ENCODE results near the gene TMEM63B.
"Not testable (repeated sequence)": the region's sequence is repeated elsewhere in the genome, so short reads cannot be mapped to it uniquely, and the experiment has no call there.

TMEM63B gene

DNA sequence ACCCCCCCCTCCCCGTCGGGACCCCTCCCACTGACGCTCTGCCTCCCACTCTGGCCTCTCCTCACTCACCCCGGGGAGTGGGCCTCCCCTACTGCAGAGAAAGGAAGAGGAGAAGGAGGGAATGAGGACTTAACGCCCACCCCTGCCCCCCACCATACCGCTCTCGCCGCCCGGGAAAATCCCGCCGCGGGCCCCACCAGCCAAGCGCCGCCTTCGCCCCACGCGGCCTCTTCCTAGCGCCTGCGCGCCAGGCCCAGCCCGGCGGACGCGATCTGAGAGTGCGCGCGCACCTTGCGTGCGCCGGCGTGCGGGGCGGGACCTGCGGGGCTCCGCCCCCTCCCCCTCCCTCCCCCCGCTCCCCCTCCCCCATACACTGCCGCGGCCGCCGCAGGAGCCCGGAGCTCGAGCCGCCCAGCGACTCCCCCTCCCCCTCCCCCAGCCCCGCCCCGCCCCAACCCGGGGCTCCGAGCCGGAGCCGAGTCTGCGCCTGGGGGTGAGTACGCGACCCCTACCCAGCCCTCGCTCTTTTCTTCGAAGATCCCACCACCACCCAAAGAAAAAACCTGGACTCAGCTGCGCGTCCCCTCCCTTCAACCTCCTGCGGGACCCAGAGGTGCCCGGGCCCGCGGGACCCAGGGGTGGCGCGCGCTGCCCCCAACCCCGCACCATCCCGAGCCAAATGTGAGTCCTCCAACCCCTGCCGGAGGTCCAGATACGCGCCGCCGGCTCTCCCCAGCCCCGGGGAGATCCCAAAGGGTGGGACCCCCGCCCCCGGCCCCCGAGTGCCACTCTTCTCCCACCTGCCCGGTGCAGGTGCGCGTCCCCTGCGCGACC, at the start of gene TMEM63B, which contains the start of gene MRPL14:
Gene TMEM63B, plus strand, starts transcription at position 369 of the 834 bp plus-strand sequence. CDS start 7,031 bp downstream, outside the sequence.
Gene MRPL14, minus strand, starts transcription at position 267 of the 834 bp plus-strand sequence. CDS start 10,841 bp downstream, outside the sequence.
- peak; percentile 92 for DNase-seq

DNA sequence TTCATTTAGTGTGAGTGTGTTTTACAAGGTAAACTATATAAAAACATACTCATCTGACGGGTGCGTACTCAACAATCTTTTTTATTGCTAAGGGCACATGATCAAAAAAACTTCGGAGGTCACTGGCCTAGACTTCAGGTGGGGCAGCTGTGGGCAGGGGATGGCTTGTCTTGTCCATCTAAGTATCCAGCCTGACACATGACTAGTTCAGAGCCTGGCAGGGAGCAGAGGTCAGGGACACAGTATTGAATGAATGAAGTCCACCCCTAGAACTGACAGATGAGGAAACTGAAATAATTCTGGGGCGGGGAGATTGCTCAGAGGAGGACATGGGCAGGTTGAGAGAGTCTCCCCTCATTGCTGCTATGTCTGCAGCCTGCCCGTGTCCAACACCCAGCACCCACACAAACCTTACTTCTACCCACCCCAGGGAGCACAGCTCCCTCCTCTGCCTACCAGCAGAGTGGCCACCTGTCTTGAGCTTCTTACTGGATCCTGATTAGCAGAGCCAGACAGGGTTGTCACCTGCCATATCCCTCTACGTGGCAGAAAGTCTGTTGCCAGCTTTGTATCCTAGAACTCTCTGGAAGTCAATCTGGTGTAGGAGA, 49.0 kb upstream of the TMEM63B start:
- no peak for DNase-seq

DNA sequence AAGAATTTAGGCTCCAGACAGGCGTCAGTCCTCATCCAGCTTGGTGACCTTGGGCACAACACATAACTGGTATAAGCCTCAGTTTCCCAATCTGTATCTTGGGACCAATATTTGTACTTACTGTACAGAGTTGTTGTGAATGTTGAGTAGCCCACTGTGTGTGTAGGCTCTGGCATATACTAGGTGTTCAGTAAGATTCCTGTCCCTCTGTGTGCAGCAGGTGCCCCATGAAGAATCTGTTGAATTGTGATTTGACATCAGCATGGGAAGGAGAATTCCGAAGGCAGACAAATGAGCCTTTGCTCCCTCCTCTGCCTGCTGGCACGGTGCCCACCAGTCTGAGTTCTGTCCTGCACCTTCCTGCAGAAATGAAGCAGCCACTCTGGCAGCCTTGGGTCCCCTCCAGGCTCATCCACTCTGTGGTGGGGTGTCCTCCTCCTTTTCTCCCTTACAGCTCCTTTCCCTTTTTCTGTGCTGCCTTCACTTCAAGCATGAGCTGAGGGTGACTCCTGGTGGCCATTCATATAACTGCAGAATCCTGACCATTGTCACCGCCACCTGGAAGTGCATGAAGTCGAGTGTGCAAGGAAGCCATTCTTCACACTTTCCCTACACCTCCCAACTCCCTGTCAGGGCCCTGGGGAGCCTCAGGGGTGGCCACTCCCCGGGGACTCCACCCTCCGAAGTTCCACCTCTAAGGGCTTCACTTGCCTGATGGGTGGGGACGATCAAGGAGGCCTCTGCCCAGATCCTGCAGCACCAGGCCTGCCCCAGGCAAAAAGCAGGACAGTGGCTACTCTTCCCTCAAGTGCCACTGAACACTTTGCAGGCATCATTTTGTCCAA, 48.3 kb upstream of the TMEM63B start:
- peak; percentile 83 for DNase-seq

DNA sequence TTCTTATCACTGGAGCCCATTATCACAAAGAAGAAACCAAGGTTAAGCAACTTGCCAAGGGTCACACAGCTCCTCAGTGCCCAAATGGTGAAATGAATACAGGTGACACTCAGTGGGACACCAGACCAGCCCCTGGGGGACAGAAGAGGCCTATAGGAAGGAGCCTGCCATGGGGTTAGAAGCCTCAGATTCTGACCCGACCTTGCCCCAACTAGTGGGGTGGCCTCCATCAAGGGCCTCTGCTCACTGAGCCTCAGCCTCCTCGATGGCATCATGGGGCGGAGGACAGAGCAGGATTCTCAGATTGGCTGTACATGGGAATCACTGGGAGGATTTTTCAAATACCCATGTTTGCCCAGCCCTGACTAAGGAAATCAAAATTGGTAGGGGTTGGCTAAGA, 47.7 kb upstream of the TMEM63B start:
- no peak for DNase-seq

DNA sequence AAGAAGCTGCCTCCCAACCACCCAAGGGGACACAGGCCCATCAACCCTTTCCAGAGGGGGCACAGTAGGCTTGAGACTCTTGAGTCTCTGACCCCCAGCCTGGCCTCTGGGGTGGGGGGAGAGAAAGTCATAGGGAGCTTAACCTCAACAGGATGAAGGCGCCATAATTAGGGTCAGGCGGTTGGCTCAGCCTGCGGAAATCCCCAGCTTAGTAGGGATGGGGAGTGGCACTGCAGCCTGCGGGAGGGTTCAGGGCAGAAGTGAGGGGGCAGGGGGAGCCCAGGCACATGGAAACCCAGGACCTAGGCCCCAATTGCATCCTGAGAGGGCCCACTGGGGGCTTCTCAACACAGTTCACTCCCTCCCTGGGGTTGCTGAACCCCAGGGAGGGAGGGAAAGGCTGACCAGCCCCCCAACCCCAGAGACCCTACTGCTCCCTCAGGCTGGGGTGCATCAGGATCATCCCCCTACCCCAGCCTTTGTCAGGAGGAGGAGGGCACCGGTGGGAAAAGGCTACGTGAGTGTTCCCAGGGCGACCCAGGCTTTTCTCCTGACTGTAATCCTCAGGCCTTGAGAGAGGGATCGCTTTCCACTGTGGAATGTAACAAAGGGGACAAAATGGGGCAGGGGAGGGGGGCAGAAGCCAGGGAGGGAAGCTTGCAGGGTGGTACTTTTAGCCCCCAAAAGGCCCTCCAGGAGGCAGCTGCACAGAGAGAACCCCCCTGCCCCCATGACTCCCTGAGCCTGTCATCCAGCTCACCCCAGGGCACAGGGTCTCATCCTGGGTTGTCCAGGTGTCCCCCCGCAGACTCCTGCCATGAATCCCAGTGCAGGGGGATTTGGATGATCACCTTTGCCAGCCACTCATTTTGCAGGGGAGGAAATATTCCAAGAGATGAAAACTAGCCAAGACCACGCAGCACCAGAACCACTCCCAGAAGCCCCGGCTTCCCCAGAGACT, 46.5 kb upstream of the TMEM63B start:
- no peak for DNase-seq

DNA sequence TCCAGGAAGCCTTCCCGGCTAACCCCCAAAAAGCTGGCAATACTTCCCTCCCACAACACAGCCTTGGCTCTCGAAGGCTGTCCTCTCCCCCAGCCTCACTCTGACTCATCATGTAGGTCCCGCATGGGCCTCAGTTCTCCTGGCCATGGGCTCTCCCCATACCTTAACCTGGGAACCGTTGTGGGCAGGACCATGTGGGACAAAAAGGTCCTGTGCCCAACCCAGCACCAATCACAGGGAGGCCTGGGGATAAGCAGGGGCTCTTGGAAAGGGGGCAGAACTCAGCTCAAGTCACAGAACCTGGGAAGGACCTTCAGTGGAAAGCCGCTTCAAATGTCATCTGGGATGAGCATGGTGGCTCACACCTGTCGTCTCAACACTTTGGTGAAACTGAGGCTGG, 45.6 kb upstream of the TMEM63B start:
- no peak for DNase-seq

DNA sequence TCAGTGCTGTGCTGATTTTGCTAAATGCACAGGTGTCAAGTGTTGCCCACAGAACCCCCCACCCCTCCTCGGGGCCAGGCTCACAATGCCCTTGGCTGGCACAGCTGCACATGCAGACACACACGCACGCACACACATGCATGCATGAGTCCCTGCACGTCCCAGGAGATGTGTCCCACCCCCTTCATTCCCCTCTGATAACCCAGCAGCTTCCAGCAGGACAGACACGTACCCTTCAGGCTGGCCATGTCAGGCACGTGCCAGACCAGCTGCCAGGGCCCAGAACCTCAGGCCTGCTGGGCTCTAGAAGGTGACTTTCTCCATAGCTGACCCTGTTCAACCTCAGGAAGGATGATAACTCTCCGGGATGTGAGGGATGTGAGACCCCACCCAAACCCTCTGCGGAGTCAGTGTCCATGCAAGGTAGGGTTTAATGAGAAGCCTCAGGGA, 44.5 kb upstream of the TMEM63B start:
- no peak for DNase-seq

DNA sequence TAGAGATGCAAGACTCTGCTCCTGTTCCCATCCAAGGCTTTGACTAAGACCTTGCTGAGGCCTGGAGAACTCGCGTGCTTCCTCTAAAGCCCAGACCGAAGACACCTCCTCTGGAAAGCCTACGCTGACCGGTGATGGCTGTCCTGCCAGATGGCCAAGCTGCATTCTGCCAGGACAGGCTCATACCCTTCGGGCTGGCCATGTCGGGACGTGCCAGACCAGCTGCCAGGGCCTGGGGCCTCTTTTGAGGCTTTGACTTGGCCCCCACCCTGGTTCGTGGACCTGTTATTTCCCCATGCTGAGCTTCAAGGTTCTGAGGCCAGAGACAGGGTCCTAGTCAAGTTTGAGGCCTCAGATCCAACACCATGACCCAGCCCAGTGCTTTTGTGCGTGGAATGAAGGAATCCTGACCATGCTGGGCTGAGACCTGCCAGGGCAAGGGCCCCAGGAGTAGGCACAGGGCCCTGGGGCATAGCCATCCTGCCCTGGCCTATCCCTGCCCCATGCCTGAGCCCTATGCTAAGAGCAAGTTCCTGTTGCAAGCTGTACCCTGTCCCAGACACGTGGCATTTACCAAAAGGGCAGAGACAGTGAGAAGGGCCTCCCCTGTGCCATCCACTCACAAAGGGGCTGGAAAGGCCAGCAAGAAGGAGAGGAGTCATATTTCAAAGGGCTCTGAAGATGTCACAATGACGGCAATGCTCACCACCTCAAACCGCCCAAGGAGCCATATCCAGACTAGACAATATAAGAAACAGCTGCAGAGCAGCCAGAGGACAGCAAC, 42.9 kb upstream of the TMEM63B start:
- no peak for DNase-seq

DNA sequence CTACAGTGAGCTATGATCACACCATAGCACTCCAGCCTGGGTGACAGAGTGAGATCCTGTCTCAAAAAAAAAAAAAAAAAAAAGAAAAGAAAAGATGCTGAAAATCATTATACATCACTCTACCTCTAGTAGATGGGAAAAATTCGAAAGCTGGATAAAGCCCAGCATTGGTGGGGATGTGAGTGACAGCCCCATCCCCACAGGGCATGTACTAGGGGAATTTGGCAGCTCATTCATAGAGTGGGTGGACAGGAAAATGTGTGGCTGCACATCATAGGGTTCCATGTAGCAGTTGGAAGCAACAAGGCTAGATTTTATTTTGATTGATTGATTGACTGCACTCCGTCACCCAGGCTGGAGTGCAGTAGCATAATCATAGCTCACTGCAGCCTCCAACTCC, 42.1 kb upstream of the TMEM63B start:
- DNase-seq, result no peak

DNA sequence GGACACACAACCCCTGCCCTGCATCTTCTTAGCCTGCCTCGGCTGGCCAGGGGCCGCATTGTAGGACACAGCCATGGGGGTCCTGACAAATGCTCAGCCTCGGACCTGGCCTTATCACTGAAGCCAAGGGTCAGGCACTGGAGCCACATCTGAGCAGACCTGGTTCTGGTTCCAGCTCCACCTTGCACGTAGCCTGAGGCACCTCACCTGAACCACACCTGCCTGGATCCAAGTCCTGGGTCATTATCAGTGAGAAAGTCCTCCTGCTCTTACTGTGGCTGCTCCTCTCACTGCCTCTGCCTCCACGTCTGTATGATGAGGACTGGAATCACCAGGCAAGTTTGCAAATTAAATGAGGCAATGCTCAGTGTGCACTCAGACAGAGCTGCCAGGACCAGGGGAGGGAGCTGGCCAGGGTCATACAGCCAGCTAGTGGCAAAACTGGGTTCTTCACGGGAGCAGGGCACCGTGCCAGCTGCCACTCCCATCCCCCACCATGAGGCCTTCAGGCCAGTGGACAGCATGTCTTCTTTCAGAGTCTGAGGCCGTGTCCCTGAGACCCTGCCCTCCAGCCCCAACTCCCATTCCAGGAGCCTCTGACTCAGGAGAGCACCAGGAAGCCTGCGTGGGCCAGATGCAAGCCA, 40.3 kb upstream of the TMEM63B start:
- DNase-seq, result no peak

DNA sequence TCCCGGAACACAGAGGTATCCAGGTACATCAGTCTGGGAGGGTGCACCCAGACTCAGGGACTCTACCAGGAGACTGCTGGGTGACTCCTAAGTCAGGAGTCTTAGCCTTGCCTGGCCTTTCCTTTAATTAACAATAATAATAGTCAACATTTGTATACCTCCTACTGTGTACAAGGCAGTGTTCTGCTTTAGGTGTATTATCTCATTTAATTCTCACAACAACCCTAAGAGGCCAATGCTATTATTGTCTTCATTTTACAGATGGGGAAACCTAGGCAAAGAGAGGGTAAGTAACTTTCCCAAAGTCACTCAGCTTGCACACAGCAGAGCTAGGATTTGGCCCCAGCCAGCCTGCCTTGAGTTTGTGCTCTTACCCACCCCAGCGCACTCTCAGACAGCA, 39.7 kb upstream of the TMEM63B start:
- DNase-seq, result no peak

DNA sequence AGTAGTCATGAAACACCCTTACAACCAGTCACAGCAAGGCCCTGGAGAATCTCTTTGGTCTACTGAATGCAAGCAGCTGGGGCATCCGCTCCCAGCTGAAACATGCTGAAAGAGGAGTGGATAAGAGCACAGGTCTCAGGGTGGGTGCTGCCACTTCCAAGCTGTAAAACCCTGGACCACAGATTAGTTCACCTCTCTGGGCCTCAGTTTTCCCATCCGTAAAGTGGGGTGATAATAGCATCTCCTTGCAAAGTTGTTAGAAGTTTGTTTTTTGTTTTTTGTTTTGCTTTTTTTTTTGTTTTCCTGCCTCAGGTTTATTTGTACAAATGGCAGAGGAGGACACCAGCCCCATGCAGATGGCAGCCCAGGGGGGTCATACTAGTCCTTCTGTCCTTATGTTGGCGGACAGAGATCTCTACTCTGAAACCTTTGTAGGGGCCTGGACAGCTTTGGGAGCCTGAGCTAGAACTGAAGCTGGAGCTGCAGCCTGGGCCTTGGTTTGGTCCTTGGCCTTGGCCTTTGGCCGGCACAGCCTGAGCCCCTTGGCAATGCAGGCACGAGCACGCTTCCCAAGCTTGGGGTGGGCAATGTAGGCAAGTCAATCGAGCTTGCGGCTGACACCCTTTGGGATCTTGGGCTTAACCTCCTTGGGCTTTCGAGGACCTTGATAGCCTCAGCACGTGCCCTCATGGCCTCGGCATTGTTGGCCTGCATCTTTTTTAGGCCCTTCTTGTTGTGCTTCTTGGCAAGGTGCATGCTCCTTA, 38.3 kb upstream of the TMEM63B start:
- no peak for DNase-seq

DNA sequence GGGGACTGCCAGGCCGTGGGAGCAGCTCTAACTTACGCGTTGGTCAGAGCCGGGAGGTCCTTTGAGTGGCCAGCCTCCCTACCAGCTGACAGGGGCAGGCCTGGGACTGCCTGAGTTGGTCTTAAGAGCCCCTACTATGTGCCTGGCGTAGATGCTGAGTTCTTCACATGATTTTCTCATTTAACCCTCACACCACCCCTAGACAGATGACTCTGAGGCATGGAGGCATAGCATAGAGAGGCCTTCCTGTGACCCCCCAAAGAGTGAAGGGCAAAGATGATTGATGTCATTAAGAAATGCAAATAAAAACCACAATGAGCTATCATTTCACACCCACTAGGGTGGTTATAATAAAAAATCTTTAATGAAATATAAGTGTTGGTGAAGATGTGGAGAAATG, 36.9 kb upstream of the TMEM63B start:
- DNase-seq, result no peak

DNA sequence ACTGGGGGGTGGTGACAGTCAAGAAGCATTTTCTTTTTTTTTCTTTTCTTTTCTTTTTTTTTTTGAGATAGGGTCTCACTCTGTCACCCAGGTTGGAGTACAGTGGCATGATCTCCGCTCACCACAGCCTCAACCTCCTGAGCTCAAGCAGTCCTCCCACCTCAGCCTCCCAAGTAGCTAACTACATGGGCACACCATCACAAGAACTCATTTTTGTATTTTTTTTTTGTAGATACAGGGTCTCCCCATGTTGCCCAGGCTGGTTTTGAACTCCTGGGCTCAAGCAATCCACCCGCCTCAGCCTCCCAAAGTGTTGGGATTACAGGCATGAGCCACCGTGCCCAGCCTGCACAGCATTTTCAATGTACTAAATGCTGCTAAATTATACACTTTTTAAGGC, 36.0 kb upstream of the TMEM63B start:
- not testable (repeated sequence) for DNase-seq

DNA sequence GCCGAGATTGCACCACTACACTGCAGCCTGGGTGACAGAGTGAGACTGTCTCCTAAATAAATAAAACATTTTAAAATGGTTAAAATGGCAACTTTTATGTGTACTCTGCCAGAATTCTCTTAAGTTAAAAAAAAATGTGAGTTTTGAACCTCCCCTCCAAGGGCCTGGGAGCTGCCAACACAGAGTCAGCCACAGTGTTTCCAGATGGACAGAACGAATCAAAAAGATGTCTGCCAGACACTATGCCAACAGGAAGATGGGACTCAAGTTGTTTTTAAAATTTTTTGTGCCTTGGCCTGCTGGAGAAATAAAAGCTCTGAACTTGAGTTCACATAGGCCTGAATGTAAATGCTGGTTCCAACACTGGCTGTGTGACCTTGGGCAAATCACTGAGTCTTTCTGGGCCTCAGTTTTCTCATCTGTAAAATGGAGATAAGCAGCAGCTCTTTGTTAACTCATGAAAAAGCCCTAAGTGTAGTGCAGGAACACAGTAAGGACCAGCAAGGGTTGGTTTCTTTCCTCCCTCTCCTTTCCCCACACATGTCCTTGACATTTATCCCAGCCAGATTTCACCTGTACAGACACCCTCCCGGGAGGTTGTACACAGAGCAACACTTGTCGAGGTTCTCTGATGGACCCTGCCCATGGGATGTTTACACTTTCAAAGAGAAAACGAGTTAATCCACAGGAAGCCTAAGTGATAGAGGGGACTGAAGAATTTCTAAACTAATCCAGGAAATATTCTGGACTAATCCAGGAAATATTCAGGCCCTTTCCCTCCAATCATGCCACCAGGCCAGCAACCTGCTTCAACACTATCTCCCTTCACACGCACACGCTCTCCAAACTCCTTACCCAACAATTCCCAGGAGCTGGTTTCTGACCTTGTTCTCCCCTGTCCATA, 35.1 kb upstream of the TMEM63B start:
- no peak for DNase-seq

DNA sequence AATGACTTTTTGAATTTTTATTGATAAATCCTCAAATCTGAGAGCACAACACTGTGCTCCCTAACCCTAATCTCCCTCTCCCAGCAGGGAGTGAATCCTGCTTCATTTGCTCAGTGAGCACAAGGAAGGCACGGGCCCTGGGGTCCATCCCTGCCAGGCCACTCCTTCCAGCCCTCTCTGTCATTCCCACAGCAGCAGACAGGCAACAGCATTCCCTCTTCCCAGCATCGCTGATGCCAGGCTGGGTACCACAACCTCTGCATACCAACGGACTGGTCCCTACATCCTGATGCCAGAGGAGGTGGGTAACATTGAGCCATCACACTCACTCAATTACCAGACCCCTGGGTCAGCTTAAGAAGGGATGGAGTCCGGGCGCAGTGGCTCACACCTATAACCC, 34.3 kb upstream of the TMEM63B start:
- no peak for DNase-seq

DNA sequence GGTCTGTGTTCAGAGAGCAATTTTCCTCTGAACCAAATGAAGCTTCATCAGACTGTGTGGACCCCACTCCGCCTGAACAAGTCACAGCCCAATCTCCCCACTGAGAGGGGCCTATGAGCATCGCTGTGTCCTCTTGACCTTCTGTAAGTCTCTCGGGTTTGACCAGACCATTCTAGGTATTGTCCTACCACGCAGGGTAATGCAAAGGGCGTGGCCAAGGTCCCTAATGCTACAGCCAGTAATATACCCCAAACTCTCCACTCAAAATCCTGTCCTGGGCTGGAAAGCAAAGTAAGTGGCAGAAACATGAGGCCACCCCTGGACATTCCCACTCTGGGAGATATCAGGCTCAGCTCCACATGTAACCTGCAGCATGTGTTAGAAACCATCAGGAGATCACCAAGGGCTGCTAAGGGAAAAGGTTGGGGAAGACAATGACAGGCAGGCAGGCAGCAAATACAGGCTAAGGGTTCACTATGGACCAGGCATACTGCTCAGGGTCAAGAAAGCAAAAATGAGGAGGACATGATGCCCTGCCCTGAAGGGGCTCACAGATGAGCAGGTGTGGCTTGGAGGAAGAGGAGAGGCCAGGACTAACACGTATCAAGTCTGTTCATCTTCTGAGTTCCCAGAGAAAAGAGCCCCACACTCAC, 33.5 kb upstream of the TMEM63B start:
- no peak for DNase-seq
